Ovary (tissue), 3 donors: ENCODE results near the gene ENSA.

Experiments
- EP300 ChIP-seq: sonication (generic); formaldehyde crosslinking; IDR thresholded peaks from one replicate; pipeline ENCODE4 v1.6.1; 2017; ENCODE audit warnings: antibody characterized with exemption
- POLR2A ChIP-seq: fragments of 450-650 bp; IDR thresholded peaks from one replicate; pipeline ENCODE4 v1.6.1; 2017; ENCODE audit warnings: antibody characterized with exemption, mild to moderate bottlenecking, moderate library complexity
- TF ChIP-seq, protein P1 (sequence below), 3 donors: fragments of 450-650 bp in 2 of 3; fragments of 200-600 bp in 1 of 3; IDR thresholded peaks; one replicate each; pipeline versions ENCODE4 v1.5.1 to v1.8.0; 2016 to 2022; ENCODE audit warnings: antibody characterized with exemption in 3 of 3, mild to moderate bottlenecking in 1 of 3
- donor health status: DM: no; HTN: no; CAD: no.

DNA sequence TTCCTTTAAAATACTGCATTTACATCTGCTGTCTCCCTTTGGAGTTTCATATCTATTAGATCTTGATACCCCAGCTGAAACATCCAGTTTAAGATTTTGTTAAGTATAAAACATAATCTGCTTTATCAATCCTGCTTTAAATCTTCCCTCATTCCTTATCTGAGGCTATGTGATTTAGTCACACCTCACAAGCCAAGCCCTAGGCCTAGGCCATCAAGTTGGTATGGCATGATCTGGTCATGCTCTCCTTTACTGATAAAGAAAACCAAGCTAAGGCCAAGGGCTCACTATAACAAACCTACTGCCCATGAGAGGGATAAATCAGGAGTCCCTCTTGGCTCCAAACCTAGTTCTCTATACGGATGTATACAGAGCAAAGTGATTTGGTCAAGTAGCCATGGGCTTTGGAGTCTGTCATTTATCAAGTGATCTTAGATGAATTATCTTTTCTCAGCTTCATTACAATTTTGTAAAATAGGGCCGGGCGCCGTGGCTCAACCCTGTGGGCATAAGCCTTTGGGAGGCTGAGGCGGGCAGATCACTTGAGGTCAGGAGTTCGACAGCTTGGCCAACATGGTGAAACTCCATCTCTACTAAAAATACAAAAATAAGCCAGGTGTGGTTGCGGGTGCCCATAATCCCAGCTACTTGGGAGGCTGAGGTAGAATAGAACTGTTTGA, 22.8 kb downstream of the ENSA start:
- TF ChIP-seq, protein P1, sequence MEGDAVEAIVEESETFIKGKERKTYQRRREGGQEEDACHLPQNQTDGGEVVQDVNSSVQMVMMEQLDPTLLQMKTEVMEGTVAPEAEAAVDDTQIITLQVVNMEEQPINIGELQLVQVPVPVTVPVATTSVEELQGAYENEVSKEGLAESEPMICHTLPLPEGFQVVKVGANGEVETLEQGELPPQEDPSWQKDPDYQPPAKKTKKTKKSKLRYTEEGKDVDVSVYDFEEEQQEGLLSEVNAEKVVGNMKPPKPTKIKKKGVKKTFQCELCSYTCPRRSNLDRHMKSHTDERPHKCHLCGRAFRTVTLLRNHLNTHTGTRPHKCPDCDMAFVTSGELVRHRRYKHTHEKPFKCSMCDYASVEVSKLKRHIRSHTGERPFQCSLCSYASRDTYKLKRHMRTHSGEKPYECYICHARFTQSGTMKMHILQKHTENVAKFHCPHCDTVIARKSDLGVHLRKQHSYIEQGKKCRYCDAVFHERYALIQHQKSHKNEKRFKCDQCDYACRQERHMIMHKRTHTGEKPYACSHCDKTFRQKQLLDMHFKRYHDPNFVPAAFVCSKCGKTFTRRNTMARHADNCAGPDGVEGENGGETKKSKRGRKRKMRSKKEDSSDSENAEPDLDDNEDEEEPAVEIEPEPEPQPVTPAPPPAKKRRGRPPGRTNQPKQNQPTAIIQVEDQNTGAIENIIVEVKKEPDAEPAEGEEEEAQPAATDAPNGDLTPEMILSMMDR (IDR thresholded peaks at IDR 0.05) = no peak
- TF ChIP-seq POLR2A (no peak), EP300 (no peak)
